PC-3 (cell line): ENCODE measurements around the gene NREP.

ENCODE experiments used
- EZH2 ChIP-seq: fragments of 300-600 bp; sonication (generic); IDR thresholded peaks from one replicate; pipeline ENCODE4 v1.6.1; 2017; ENCODE audit warnings: antibody characterized with exemption, mild to moderate bottlenecking, low read length; ENCODE audit not compliant: unreplicated experiment
- EZH2phosphoT487 ChIP-seq: fragments of 300-600 bp; sonication (generic); IDR thresholded peaks from 2 replicates; pipeline ENCODE4 v1.6.1; 2018; ENCODE audit warnings: mild to moderate bottlenecking, antibody characterized with exemption, low read length, borderline replicate concordance
- TF ChIP-seq, protein P1 (sequence below): fragments of 300-600 bp; sonication (generic); conservative IDR thresholded peaks from 2 replicates; pipeline ENCODE4 v1.5.1; 2017; ENCODE audit warnings: antibody characterized with exemption, low read depth, mild to moderate bottlenecking, low read length

DNA sequence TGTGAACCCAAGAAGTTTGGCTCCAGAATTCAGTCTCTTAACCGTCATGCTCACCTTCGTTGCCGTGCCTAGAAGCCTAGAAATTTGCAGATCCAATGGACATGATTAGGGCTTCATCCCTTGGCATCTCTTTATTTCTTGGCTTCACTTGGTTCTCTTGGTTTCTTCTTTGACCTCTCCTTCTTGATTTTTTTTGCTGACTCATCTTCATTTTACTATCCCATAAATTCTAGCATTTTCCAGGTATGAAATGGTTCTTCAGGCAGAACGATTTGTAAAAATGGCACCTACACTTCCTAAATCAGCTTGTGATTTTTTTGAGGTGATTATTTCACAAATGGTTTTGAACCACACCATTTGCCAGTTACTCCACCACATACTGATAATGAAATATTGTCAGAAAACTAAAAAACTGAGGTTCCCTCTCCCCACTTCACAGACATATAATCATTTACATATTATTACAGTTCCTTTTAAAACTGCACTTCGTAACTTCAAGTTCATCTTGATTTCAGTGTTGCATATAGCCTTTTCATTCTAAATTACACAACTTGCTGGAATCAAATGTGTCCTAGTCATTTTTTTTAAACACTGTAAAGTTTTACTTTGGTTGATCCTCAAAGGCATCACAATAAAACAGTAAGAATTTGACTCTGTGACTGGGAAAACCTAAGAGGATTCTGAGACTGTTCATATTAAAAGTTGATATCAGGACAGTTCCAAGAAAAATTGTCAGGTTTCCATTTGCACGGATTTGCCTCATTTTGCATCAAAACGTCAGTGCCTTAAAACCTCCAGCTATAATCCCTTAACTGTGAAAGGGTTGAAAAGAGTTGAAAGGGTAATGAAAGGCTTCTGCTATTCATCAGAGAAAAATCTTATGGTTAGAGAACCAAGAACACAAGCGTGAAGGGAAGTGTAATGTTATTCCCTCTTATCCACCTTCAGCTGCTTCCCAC is 8.9 kb upstream of the NREP start:
- TF ChIP-seq EZH2 (no peak), EZH2phosphoT487 (no peak)
- TF ChIP-seq, protein P1, sequence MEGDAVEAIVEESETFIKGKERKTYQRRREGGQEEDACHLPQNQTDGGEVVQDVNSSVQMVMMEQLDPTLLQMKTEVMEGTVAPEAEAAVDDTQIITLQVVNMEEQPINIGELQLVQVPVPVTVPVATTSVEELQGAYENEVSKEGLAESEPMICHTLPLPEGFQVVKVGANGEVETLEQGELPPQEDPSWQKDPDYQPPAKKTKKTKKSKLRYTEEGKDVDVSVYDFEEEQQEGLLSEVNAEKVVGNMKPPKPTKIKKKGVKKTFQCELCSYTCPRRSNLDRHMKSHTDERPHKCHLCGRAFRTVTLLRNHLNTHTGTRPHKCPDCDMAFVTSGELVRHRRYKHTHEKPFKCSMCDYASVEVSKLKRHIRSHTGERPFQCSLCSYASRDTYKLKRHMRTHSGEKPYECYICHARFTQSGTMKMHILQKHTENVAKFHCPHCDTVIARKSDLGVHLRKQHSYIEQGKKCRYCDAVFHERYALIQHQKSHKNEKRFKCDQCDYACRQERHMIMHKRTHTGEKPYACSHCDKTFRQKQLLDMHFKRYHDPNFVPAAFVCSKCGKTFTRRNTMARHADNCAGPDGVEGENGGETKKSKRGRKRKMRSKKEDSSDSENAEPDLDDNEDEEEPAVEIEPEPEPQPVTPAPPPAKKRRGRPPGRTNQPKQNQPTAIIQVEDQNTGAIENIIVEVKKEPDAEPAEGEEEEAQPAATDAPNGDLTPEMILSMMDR = no peak
